ENCODE results near the gene PLPPR1. TPM values are rescaled to one million over a fixed set of nuclear protein-coding genes. Genes with fewer than 3 reads are reported as not detected.

PLPPR1 gene
- total and polyA plus RNA-seq, 2 of the 13 experiments (the other 11 are each of a cell fraction or from before 2014, with no cell fraction given) = 16.0 to 84.7 TPM

- CTCF ChIA-PET (ENCODE audit: low intra/inter-chr PET ratio, low total read pairs) = no interaction called here
- ATAC-seq (no peak), FAIRE-seq (no peak), DNase-seq (ENCODE audit: low spot score) (peak; percentile 16)
- H4K20me1 ChIP-seq (ENCODE audit: insufficient read depth, low read length) = no peaks in the 10 kb centered on the region
- no peak overlapping the region for H3K4me2 ChIP-seq (ENCODE audit: low read depth, low read length)
- no peak overlapping the region for H3K4me3 ChIP-seq (replicated peaks in 1 of 3; ENCODE audit: insufficient read depth in 1 of 3, low read depth in 2 of 3, low read length in 3 of 3)
- no peak overlapping the region for H2AFZ ChIP-seq (ENCODE audit: low read length)
- H3K9me3 ChIP-seq (ENCODE audit: low read length) = peaks cover 14% of the 10 kb centered on the region; the same call in 1 of the 2 replicates
- H3K27ac ChIP-seq (ENCODE audit: extremely low read length, insufficient read depth, low read length) = peak overlapping the region; percentile 97
- intact Hi-C loops (cut with micrococcal nuclease; ENCODE audit: unreplicated experiment) = no loop called here
- POLR2A ChIA-PET = interaction anchor here (1.2 to 5.3 kb wide), 12 partner anchors 9 to 119 kb away, joined by 3 to 116 read pairs (median 32); partner anchors contain the start of genes MRPL50 and ZNF189
- no peaks in the 10 kb centered on the region for H3K27me3 ChIP-seq (ENCODE audit: control insufficient read depth in 1 of 2, insufficient read depth in 2 of 2, low read length in 2 of 2)
- 0 out of 5 replicates have a peak, but pooled peaks cover 0 to 1% of the 10 kb centered on the region in 2 experiments for H3K36me3 ChIP-seq (replicated peaks in 1 of 2; ENCODE audit: control insufficient read depth in 1 of 2, insufficient read depth in 2 of 2, low read length in 2 of 2)
- H3K79me2 ChIP-seq (ENCODE audit: insufficient read depth, low read length) = no peaks in the 10 kb centered on the region
- H3K4me1 ChIP-seq (ENCODE audit: insufficient read depth, low read length) = peaks cover 74% of the 10 kb centered on the region
- WGBS (ENCODE audit: low lambda C conversion rate) = 96% methylated on average over 1 of the region's 1 CpG
- BruUV-seq (replicated peaks) = no TSS peak
- in situ Hi-C loops (cut with HindIII; ENCODE audit: extremely low pct_ligation_motif_present, low pct_unique_long_range_greater_than_20kb) = loop anchor here (10.0 kb wide), 1 partner anchor 208 kb away; the partner anchor contains the start of gene RNF20
- peak overlapping the region; percentile 50; the same call in 1 of the 2 replicates for H3K9ac ChIP-seq (ENCODE audit: insufficient read depth, low read depth, low read length)
- TF ChIP-seq ZNF230 (CRISPR knock-in tag; IDR thresholded peaks at IDR 0.05) (no peak), FOSL1 (CRISPR knock-in tag; IDR thresholded peaks at IDR 0.05; ENCODE audit: borderline replicate concordance) (no peak), ZNF780A (CRISPR knock-in tag; IDR thresholded peaks at IDR 0.05) (no peak), SMARCC2 (IDR thresholded peaks at IDR 0.05) (no peak), HOMEZ (CRISPR knock-in tag; IDR thresholded peaks at IDR 0.05; ENCODE audit: low read depth) (0 out of 2 replicates have a peak, but pooled peaks have one; percentile 26), ZNF382 (CRISPR knock-in tag; IDR thresholded peaks at IDR 0.05; ENCODE audit: borderline replicate concordance) (no peak), TCF7L2 (IDR thresholded peaks at IDR 0.05; ENCODE audit: low read depth, low read length) (no peak), NPAS2 (CRISPR knock-in tag; IDR thresholded peaks at IDR 0.05; ENCODE audit: borderline replicate concordance) (no peak), ZMAT5 (CRISPR knock-in tag; IDR thresholded peaks at IDR 0.05; ENCODE audit: borderline replicate concordance, low read depth) (no peak), SRSF1 (optimal IDR thresholded peaks at IDR 0.05; ENCODE audit: low read depth, low read length) (no peak), TCF7 (IDR thresholded peaks at IDR 0.05; ENCODE audit: low read depth) (no peak), ARHGAP35 (CRISPR knock-in tag; IDR thresholded peaks at IDR 0.05; ENCODE audit: borderline replicate concordance) (no peak), ZMYM3 (CRISPR knock-in tag; IDR thresholded peaks at IDR 0.05) (no peak), KDM6A (CRISPR knock-in tag; IDR thresholded peaks at IDR 0.05; ENCODE audit: low read depth) (no peak), ZNF792 (CRISPR knock-in tag; IDR thresholded peaks at IDR 0.05) (no peak), ZNF709 (CRISPR knock-in tag; IDR thresholded peaks at IDR 0.05) (no peak)
- TF ChIP-seq, protein P1, sequence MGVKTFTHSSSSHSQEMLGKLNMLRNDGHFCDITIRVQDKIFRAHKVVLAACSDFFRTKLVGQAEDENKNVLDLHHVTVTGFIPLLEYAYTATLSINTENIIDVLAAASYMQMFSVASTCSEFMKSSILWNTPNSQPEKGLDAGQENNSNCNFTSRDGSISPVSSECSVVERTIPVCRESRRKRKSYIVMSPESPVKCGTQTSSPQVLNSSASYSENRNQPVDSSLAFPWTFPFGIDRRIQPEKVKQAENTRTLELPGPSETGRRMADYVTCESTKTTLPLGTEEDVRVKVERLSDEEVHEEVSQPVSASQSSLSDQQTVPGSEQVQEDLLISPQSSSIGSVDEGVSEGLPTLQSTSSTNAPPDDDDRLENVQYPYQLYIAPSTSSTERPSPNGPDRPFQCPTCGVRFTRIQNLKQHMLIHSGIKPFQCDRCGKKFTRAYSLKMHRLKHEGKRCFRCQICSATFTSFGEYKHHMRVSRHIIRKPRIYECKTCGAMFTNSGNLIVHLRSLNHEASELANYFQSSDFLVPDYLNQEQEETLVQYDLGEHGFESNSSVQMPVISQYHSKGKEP (CRISPR knock-in tag; IDR thresholded peaks at IDR 0.05) = no peak
- TF ChIP-seq, protein P2, sequence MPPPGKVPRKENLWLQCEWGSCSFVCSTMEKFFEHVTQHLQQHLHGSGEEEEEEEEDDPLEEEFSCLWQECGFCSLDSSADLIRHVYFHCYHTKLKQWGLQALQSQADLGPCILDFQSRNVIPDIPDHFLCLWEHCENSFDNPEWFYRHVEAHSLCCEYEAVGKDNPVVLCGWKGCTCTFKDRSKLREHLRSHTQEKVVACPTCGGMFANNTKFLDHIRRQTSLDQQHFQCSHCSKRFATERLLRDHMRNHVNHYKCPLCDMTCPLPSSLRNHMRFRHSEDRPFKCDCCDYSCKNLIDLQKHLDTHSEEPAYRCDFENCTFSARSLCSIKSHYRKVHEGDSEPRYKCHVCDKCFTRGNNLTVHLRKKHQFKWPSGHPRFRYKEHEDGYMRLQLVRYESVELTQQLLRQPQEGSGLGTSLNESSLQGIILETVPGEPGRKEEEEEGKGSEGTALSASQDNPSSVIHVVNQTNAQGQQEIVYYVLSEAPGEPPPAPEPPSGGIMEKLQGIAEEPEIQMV (CRISPR knock-in tag; IDR thresholded peaks at IDR 0.05; ENCODE audit: low read depth) = no peak
- TF ChIP-seq, protein P3, sequence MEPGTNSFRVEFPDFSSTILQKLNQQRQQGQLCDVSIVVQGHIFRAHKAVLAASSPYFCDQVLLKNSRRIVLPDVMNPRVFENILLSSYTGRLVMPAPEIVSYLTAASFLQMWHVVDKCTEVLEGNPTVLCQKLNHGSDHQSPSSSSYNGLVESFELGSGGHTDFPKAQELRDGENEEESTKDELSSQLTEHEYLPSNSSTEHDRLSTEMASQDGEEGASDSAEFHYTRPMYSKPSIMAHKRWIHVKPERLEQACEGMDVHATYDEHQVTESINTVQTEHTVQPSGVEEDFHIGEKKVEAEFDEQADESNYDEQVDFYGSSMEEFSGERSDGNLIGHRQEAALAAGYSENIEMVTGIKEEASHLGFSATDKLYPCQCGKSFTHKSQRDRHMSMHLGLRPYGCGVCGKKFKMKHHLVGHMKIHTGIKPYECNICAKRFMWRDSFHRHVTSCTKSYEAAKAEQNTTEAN (CRISPR knock-in tag; conservative IDR thresholded peaks at IDR 0.05) = no peak
Measured at GRCh38 chr9:101326501-101326900, 298.0 kb downstream of the PLPPR1 start.
